ENCODE measurements around the gene TSPEAR.

DNA sequence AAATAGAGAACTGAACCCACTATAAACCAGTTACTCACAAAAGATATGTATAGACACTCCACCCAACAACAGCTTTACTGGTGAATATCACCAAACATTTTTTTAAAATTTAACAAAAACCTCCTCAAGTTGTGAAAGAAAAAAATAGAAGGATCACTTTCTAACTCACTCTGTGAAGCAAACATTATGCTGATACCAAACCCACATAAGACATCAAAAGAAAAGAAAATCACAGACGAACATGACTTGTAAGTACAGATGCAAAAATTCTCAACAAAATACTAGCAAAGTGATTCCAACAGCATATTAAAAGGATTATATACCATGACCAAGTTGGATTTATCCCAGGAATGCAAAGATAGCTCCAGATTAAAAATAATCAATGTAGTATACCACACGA lies 19.7 kb downstream of the TSPEAR start:
- TF ChIP-seq FOXA1 (IDR thresholded peaks at IDR 0.05): no peak
- no peak for TF ChIP-seq BHLHE40 (IDR thresholded peaks at IDR 0.05; ENCODE audit: borderline replicate concordance)
- TF ChIP-seq SP1 (IDR thresholded peaks at IDR 0.05): no peak
- no peak for TF ChIP-seq ELF4 (IDR thresholded peaks at IDR 0.05)
- TF ChIP-seq FOXM1 (IDR thresholded peaks at IDR 0.05; ENCODE audit: borderline replicate concordance): no peak
- TF ChIP-seq SUZ12 (IDR thresholded peaks at IDR 0.05): no peak
- TF ChIP-seq HDGF (IDR thresholded peaks at IDR 0.05; ENCODE audit: borderline replicate concordance): no peak
- TF ChIP-seq, protein P1, sequence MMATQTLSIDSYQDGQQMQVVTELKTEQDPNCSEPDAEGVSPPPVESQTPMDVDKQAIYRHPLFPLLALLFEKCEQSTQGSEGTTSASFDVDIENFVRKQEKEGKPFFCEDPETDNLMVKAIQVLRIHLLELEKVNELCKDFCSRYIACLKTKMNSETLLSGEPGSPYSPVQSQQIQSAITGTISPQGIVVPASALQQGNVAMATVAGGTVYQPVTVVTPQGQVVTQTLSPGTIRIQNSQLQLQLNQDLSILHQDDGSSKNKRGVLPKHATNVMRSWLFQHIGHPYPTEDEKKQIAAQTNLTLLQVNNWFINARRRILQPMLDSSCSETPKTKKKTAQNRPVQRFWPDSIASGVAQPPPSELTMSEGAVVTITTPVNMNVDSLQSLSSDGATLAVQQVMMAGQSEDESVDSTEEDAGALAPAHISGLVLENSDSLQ (IDR thresholded peaks at IDR 0.05): no peak

Measured in HEK293T (cell line).